PC-3 (cell line): Measurements from ENCODE around the gene PEPD. TPM values are rescaled to one million over a fixed set of nuclear protein-coding genes. Genes with fewer than 3 reads are reported as not detected.

Source experiments
- ATAC-seq: fragments of 200-7000 bp; cut with Tn5 transposase; 2 replicates; pipeline ENCODE4 v1.9.1; 2020; ENCODE audit warnings: mild to moderate bottlenecking, moderate library complexity
- BruUV-seq: library from RNA; stranded (reverse); fragments of 400-500 nt; replicated peaks from 2 replicates; lab custom pipeline; 2021; lab: Mats Ljungman, UMichigan
- CTCF ChIA-PET: fragments of 300-600 bp; sonication (Branson Sonifier 250); formaldehyde crosslinking; loops from one replicate; lab custom pipeline; 2022; ENCODE audit warnings: antibody characterized with exemption; lab: Charles Lee
- POLR2A ChIA-PET: fragments of 300-600 bp; sonication (Branson Sonifier 250); formaldehyde crosslinking; loops from one replicate; lab custom pipeline; 2022; ENCODE audit warnings: antibody characterized with exemption; ENCODE audit not compliant: unreplicated experiment; lab: Charles Lee
- DNase-seq: peaks from one replicate; pipeline ENCODE4 v3.0.0-alpha.2; 2015
- H2AFZ ChIP-seq: fragments of 300-600 bp; sonication (generic); 2 replicates; pipeline ENCODE4 v1.6.0; 2016; ENCODE audit warnings: antibody characterized with exemption, low read length
- H3F3A ChIP-seq: fragments of 300-600 bp; sonication (generic); one replicate; pipeline ENCODE4 v1.6.0; 2017; ENCODE audit warnings: antibody characterized with exemption, low read length, control low read depth, mild to moderate bottlenecking; ENCODE audit not compliant: unreplicated experiment
- H3K27ac ChIP-seq: fragments of 300-600 bp; sonication (generic); 2 replicates; pipeline ENCODE4 v1.5.1; 2016; ENCODE audit warnings: mild to moderate bottlenecking, low read length
- H3K27me3 ChIP-seq: fragments of 300-600 bp; sonication (generic); 2 replicates; pipeline ENCODE4 v1.6.1; 2016; ENCODE audit warnings: low read length, mixed read lengths
- H3K36me3 ChIP-seq: fragments of 300-600 bp; sonication (generic); 2 replicates; pipeline ENCODE4 v1.6.1; 2016; ENCODE audit warnings: low read depth, mixed run types, low read length, mixed read lengths
- H3K4me1 ChIP-seq: fragments of 300-600 bp; sonication (generic); 2 replicates; pipeline ENCODE4 v1.5.1; 2016; ENCODE audit warnings: low read length; ENCODE audit not compliant: insufficient read depth
- H3K4me2 ChIP-seq: fragments of 300-600 bp; sonication (generic); 2 replicates; pipeline ENCODE4 v1.6.0; 2016; ENCODE audit warnings: low read length
- H3K4me3 ChIP-seq: fragments of 300-600 bp; sonication (generic); 2 replicates; pipeline ENCODE4 v1.5.1; 2016; ENCODE audit warnings: mild to moderate bottlenecking, low read length, mixed read lengths
- H3K79me2 ChIP-seq: fragments of 300-600 bp; sonication (generic); 2 replicates; pipeline ENCODE4 v1.6.1; 2017; ENCODE audit warnings: low read length, mixed read lengths
- H3K9ac ChIP-seq: fragments of 300-600 bp; sonication (generic); 2 replicates; pipeline ENCODE4 v1.6.0; 2016; ENCODE audit warnings: mild to moderate bottlenecking, low read length
- H3K9me2 ChIP-seq: fragments of 300-600 bp; sonication (generic); replicated peaks from 2 replicates; pipeline ENCODE4 v1.6.1; 2016; ENCODE audit warnings: mixed run types, low read length, mixed read lengths
- H3K9me3 ChIP-seq: fragments of 300-600 bp; sonication (generic); 2 replicates; pipeline ENCODE4 v1.6.1; 2016; ENCODE audit warnings: low read length, mixed read lengths
- H4K20me1 ChIP-seq: fragments of 300-600 bp; sonication (generic); 2 replicates; pipeline ENCODE4 v1.6.1; 2016; ENCODE audit warnings: low read length, mixed read lengths
- EZH2 ChIP-seq: fragments of 300-600 bp; sonication (generic); IDR thresholded peaks from one replicate; pipeline ENCODE4 v1.6.1; 2017; ENCODE audit warnings: antibody characterized with exemption, mild to moderate bottlenecking, low read length; ENCODE audit not compliant: unreplicated experiment
- EZH2phosphoT487 ChIP-seq: fragments of 300-600 bp; sonication (generic); IDR thresholded peaks from 2 replicates; pipeline ENCODE4 v1.6.1; 2018; ENCODE audit warnings: mild to moderate bottlenecking, antibody characterized with exemption, low read length, borderline replicate concordance
- intact Hi-C: fragments of 100-400 bp; cut with micrococcal nuclease; formaldehyde crosslinking; loops from 2 replicates; pipeline ENCODE4 v1.9.0; 2023
- total RNA-seq: library from RNA; depleted of rRNA; stranded (reverse); fragments of >200 nt; gene quantifications from 2 replicates; pipeline ENCODE4 v1.2.3, GENCODE V29; 2014
- TF ChIP-seq, protein P1 (sequence below): fragments of 300-600 bp; sonication (generic); conservative IDR thresholded peaks from 2 replicates; pipeline ENCODE4 v1.5.1; 2017; ENCODE audit warnings: antibody characterized with exemption, low read depth, mild to moderate bottlenecking, low read length

The PEPD gene
- total RNA-seq, 1 experiment from 2014 or later = 53.4 TPM

DNA sequence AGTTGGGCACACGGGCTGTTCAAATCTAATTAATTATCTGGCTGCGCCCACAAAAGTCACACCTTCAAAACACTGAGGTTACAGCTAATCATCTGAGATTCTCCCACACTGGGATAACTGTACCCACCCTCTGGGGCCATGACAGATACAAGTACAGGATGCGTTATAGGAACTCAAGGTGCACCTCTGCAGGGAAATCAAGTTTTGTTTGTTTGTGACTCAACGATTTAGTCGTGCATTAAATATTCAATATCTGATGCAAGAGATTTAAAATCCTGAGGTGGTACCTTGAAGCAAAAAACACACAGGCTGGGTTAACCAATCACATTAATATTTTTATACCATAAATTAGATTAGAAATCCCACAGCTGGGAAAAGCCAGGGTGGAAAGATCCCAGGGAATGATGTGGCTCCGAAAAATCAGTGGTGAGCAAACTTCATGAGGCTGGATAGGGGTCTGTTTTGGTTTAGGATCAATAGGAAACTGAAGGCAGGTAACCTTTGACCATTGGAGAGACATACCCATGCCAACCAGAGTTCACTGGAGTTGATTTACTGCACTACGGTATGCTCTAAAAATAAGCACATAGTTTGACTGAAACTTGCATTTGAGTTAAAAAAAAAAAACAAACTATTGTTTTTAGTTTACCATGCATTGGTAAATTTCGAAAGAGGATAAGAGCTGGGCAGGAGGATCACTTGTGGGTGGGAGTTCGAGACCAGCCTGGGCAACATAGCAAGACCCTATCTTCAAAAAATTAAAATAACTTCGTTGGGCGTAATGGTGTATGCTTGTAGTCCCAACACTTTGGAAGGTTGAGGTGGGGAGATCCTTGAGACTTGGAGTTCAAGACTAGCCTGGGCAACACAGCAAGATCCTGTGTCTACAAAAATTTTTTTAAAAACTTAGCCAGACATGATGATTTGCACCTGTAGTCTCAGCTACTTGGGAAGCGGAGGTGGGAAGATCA lies 172.0 kb downstream of the PEPD start:
- intact Hi-C loops = no loop called here
- no peaks in the 10 kb centered on the region for H3K4me1 ChIP-seq
- ChIA-PET CTCF (no interaction called here), POLR2A (no interaction called here)
- H3F3A ChIP-seq = no peaks in the 10 kb centered on the region
- H3K4me3 ChIP-seq = no peak overlapping the region
- TF ChIP-seq, protein P1, sequence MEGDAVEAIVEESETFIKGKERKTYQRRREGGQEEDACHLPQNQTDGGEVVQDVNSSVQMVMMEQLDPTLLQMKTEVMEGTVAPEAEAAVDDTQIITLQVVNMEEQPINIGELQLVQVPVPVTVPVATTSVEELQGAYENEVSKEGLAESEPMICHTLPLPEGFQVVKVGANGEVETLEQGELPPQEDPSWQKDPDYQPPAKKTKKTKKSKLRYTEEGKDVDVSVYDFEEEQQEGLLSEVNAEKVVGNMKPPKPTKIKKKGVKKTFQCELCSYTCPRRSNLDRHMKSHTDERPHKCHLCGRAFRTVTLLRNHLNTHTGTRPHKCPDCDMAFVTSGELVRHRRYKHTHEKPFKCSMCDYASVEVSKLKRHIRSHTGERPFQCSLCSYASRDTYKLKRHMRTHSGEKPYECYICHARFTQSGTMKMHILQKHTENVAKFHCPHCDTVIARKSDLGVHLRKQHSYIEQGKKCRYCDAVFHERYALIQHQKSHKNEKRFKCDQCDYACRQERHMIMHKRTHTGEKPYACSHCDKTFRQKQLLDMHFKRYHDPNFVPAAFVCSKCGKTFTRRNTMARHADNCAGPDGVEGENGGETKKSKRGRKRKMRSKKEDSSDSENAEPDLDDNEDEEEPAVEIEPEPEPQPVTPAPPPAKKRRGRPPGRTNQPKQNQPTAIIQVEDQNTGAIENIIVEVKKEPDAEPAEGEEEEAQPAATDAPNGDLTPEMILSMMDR = no peak
- no peak for TF ChIP-seq EZH2phosphoT487
- TF ChIP-seq EZH2 = no peak
- H3K27ac ChIP-seq = no peak overlapping the region
- H3K4me2 ChIP-seq = no peak overlapping the region
- H3K9ac ChIP-seq = no peak overlapping the region
- ATAC-seq = no peak
- no peak for DNase-seq
- peaks cover 38% of the 10 kb centered on the region for H3K27me3 ChIP-seq
- H4K20me1 ChIP-seq = no peaks in the 10 kb centered on the region
- H3K9me2 ChIP-seq = no peaks in the 10 kb centered on the region
- no peak overlapping the region for H2AFZ ChIP-seq
- H3K9me3 ChIP-seq = no peaks in the 10 kb centered on the region
- no peaks in the 10 kb centered on the region for H3K36me3 ChIP-seq
- H3K79me2 ChIP-seq = no peaks in the 10 kb centered on the region
- no TSS peak for BruUV-seq

DNA sequence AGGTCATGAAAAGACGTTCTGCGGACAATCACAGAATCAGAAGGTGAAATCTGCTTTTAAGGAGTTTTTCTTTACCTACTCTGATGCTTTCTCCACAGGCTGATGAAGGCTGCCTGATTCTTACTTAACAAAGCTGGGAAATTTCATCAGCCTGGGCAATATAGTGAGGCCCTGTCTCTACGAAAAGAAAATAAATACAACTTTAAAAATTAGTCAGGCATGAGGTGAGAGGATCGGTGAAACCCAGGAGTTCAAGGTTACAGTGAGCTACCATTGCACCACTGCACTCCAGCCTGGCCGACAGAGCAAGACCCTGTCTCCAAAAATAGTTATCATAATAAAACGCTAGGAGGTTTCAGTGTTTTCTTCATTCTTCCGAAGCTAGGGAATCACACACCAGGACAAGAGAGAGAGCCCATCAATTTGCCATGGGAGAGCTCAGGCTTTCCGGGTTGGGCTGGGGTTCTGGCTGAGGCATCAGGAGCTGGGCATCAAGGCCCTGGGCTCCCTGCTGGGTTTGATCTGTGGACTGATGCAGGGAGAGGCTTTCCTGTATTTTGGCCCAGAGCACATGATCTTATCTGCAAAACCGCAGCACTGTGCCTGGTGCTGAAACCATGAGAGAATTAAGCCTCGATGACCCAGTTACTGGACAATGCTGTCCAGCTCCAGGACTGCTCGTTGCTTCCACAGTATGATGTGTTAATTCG lies 173.1 kb downstream of the PEPD start:
- no peak for ATAC-seq
- Histone ChIP-seq H3K4me3 (no peak overlapping the region), H3K27me3 (peaks cover 47% of the 10 kb centered on the region), H3K4me1 (no peaks in the 10 kb centered on the region), H3F3A (no peaks in the 10 kb centered on the region), H2AFZ (no peak overlapping the region), H3K9me3 (no peaks in the 10 kb centered on the region), H3K36me3 (no peaks in the 10 kb centered on the region), H3K9me2 (no peaks in the 10 kb centered on the region), H3K27ac (no peak overlapping the region), H3K4me2 (no peak overlapping the region), H3K79me2 (no peaks in the 10 kb centered on the region), H3K9ac (no peak overlapping the region), H4K20me1 (no peaks in the 10 kb centered on the region)
- TF ChIP-seq EZH2 (no peak), EZH2phosphoT487 (no peak)
- TF ChIP-seq, protein P1 = no peak
- BruUV-seq = no TSS peak
- CTCF ChIA-PET = no interaction called here
- intact Hi-C loops = no loop called here
- POLR2A ChIA-PET = no interaction called here
- no peak for DNase-seq

DNA sequence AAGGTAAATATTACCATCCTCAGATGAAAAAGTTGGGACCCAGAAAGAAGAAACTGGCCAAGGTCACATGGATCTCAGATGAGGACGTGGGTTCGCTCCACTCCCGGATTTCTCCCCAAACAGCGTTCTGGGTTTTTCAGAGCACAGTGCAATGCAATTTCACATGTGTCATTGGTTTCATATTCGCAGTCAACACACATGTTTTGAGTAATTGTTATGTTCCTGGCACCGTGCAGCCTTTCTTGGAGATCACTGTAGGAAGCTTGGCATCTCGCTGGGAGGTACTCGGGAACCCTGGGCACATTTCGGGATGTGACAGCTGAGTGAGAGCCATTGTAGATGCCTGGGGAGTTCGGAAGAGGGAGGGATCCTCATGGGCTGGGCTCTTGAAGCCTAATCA lies 174.3 kb downstream of the PEPD start:
- BruUV-seq = no TSS peak
- Histone ChIP-seq H3K4me3 (no peak overlapping the region), H3K4me2 (no peak overlapping the region), H2AFZ (no peak overlapping the region), H3K36me3 (no peaks in the 10 kb centered on the region), H3K9ac (no peak overlapping the region), H3K9me2 (no peaks in the 10 kb centered on the region), H3F3A (no peaks in the 10 kb centered on the region), H3K27me3 (peaks cover 51% of the 10 kb centered on the region), H4K20me1 (no peaks in the 10 kb centered on the region), H3K79me2 (no peaks in the 10 kb centered on the region), H3K27ac (no peak overlapping the region), H3K9me3 (no peaks in the 10 kb centered on the region), H3K4me1 (no peaks in the 10 kb centered on the region)
- intact Hi-C loops = no loop called here
- no peak for TF ChIP-seq EZH2phosphoT487
- TF ChIP-seq, protein P1 = no peak
- no peak for TF ChIP-seq EZH2
- ChIA-PET POLR2A (no interaction called here), CTCF (no interaction called here)
- DNase-seq (no peak), ATAC-seq (no peak)
